HEK293T (cell line): Measurements from ENCODE around the gene CCSER1.

Source experiments
- CTCF ChIA-PET: fragments of 350-600 bp; formaldehyde crosslinking; extraction: SDS; loops from one replicate; lab custom pipeline; 2021; ENCODE audit warnings: antibody characterized with exemption, inconsistent platforms; lab: Yijun Ruan, JAX
- POLR2A ChIA-PET: fragments of 350-600 bp; formaldehyde crosslinking; extraction: SDS; loops from one replicate; lab custom pipeline; 2020; ENCODE audit warnings: antibody characterized with exemption, inconsistent platforms; lab: Yijun Ruan, JAX
- DNase-seq: peaks from one replicate; pipeline ENCODE4 v3.0.0; 2012; ENCODE audit warnings: mixed read lengths; ENCODE audit errors: extremely low spot score
- ARNT ChIP-seq: fragments of 450-650 bp; IDR thresholded peaks from 2 replicates; pipeline ENCODE4 v1.6.1; 2017; ENCODE audit warnings: mild to moderate bottlenecking
- BHLHE40 ChIP-seq: fragments of 450-650 bp; IDR thresholded peaks from 2 replicates; pipeline ENCODE4 v1.6.1; 2016; ENCODE audit warnings: mild to moderate bottlenecking, moderate library complexity, borderline replicate concordance
- CTBP1 ChIP-seq: fragments of 450-650 bp; IDR thresholded peaks from 2 replicates; pipeline ENCODE4 v1.6.1; 2016; ENCODE audit warnings: borderline replicate concordance
- ELF4 ChIP-seq: fragments of 450-650 bp; IDR thresholded peaks from 2 replicates; pipeline ENCODE4 v1.6.1; 2017; ENCODE audit warnings: antibody characterized with exemption
- FOXA1 ChIP-seq: fragments of 450-650 bp; IDR thresholded peaks from 2 replicates; pipeline ENCODE4 v1.6.1; 2016; ENCODE audit warnings: mild to moderate bottlenecking
- FOXK2 ChIP-seq: fragments of 450-650 bp; IDR thresholded peaks from 2 replicates; pipeline ENCODE4 v1.6.1; 2016; ENCODE audit warnings: mild to moderate bottlenecking
- FOXM1 ChIP-seq: fragments of 450-650 bp; IDR thresholded peaks from 2 replicates; pipeline ENCODE4 v1.6.1; 2017; ENCODE audit warnings: mild to moderate bottlenecking, borderline replicate concordance
- HDGF ChIP-seq: fragments of 450-650 bp; IDR thresholded peaks from 2 replicates; pipeline ENCODE4 v1.6.1; 2017; ENCODE audit warnings: antibody characterized with exemption, borderline replicate concordance
- L3MBTL2 ChIP-seq: fragments of 450-650 bp; conservative IDR thresholded peaks from 2 replicates; pipeline ENCODE4 v1.6.1; 2016; ENCODE audit warnings: mild to moderate bottlenecking
- LEF1 ChIP-seq: fragments of 450-650 bp; IDR thresholded peaks from 2 replicates; pipeline ENCODE4 v1.6.1; 2017; ENCODE audit warnings: mild to moderate bottlenecking, borderline replicate concordance
- NFRKB ChIP-seq: fragments of 450-650 bp; IDR thresholded peaks from 2 replicates; pipeline ENCODE4 v1.6.1; 2016; ENCODE audit warnings: mild to moderate bottlenecking, moderate library complexity
- PKNOX1 ChIP-seq: fragments of 450-650 bp; IDR thresholded peaks from 2 replicates; pipeline ENCODE4 v1.6.1; 2016
- SP1 ChIP-seq: fragments of 450-650 bp; IDR thresholded peaks from 2 replicates; pipeline ENCODE4 v1.6.1; 2017
- SUZ12 ChIP-seq: fragments of 450-650 bp; IDR thresholded peaks from 2 replicates; pipeline ENCODE4 v1.6.1; 2016; ENCODE audit warnings: mild to moderate bottlenecking
- TARDBP ChIP-seq: fragments of 450-650 bp; IDR thresholded peaks from 2 replicates; pipeline ENCODE4 v1.6.1; 2016
- ZNF384 ChIP-seq: fragments of 450-650 bp; IDR thresholded peaks from 2 replicates; pipeline ENCODE4 v1.6.1; 2016

Gene CCSER1

GRCh38 chr4:90766837-90767236 lies 639.6 kb downstream of the CCSER1 start:
- ChIA-PET CTCF (no interaction called here), POLR2A (no interaction called here)
- DNase-seq = no peak
- TF ChIP-seq SP1 (no peak), L3MBTL2 (no peak), ARNT (no peak), TARDBP (no peak), FOXK2 (no peak), CTBP1 (no peak), SUZ12 (no peak), BHLHE40 (no peak), HDGF (no peak), NFRKB (no peak), ZNF384 (no peak), LEF1 (no peak), FOXA1 (no peak), FOXM1 (no peak), ELF4 (no peak), PKNOX1 (no peak)

- TF ChIP-seq NFRKB (no peak), CTBP1 (no peak), ELF4 (no peak), ZNF384 (no peak), LEF1 (no peak), L3MBTL2 (no peak), SUZ12 (no peak)
- POLR2A ChIA-PET = no interaction called here
- CTCF ChIA-PET = no interaction called here
- no peak for DNase-seq
Measured at GRCh38 chr4:90769251-90769650, 642.1 kb downstream of the CCSER1 start.

- no peak for TF ChIP-seq BHLHE40
- TF ChIP-seq ELF4 = no peak
- no peak for TF ChIP-seq TARDBP
- TF ChIP-seq CTBP1 = no peak
- ChIA-PET CTCF (no interaction called here), POLR2A (no interaction called here)
- DNase-seq = no peak
Measured at GRCh38 chr4:90780193-90780592, 653.0 kb downstream of the CCSER1 start.

- TF ChIP-seq SUZ12 (no peak), TARDBP (no peak), FOXM1 (no peak), LEF1 (no peak), ELF4 (no peak), BHLHE40 (no peak), L3MBTL2 (no peak), NFRKB (no peak), FOXK2 (no peak), FOXA1 (no peak), PKNOX1 (no peak)
- no peak for DNase-seq
- POLR2A ChIA-PET = no interaction called here
- CTCF ChIA-PET = interaction anchor here (0.6 kb wide), 1 partner anchor 46 kb away, joined by 4 read pairs; no protein-coding TSS in a partner anchor
Measured at GRCh38 chr4:90786602-90787001, 659.4 kb downstream of the CCSER1 start.

- TF ChIP-seq FOXA1 = no peak
- no peak for TF ChIP-seq TARDBP
- POLR2A ChIA-PET = no interaction called here
- CTCF ChIA-PET = no interaction called here
- no peak for DNase-seq
Measured at GRCh38 chr4:90792696-90793095, 665.5 kb downstream of the CCSER1 start.

GRCh38 chr4:90798948-90799347 lies 671.8 kb downstream of the CCSER1 start:
- POLR2A ChIA-PET = no interaction called here
- no peak for DNase-seq
- TF ChIP-seq SP1 (no peak), BHLHE40 (no peak), L3MBTL2 (no peak), ZNF384 (no peak), SUZ12 (no peak), ARNT (no peak), ELF4 (no peak), PKNOX1 (no peak), FOXM1 (no peak), FOXA1 (no peak), TARDBP (no peak)
- CTCF ChIA-PET = no interaction called here

GRCh38 chr4:90799895-90800294 lies 672.7 kb downstream of the CCSER1 start:
- TF ChIP-seq FOXM1 = no peak
- no peak for TF ChIP-seq CTBP1
- TF ChIP-seq HDGF = no peak
- no peak for TF ChIP-seq SUZ12
- TF ChIP-seq FOXA1 = no peak
- no peak for TF ChIP-seq ELF4
- TF ChIP-seq FOXK2 = no peak
- TF ChIP-seq SP1 = no peak
- no peak for TF ChIP-seq ARNT
- TF ChIP-seq LEF1 = no peak
- TF ChIP-seq ZNF384 = no peak
- TF ChIP-seq PKNOX1 = no peak
- TF ChIP-seq NFRKB = no peak
- no peak for TF ChIP-seq L3MBTL2
- no peak for TF ChIP-seq BHLHE40
- TF ChIP-seq TARDBP = no peak
- ChIA-PET POLR2A (no interaction called here), CTCF (no interaction called here)
- DNase-seq = no peak
